Subcutaneous adipose tissue (tissue), 4 donors: ENCODE results near the gene MYH15. TPM values are rescaled to one million over a fixed set of nuclear protein-coding genes. Genes with fewer than 3 reads are reported as not detected.

ENCODE experiments used
- CTCF ChIP-seq: fragments of 450-650 bp; IDR thresholded peaks from one replicate; pipeline ENCODE4 v1.5.1; 2016; ENCODE audit warnings: low read depth, mild to moderate bottlenecking, control low read depth, antibody characterized with exemption, moderate library complexity
- total RNA-seq, 4 donors: library from RNA; depleted of rRNA; stranded (reverse); fragments of >200 nt; gene quantifications; one replicate each; pipeline ENCODE4 v1.1.0, GENCODE V29; 2016

Gene MYH15
- total RNA-seq, 4 donors from 2014 or later = not detected

- TF ChIP-seq CTCF = no peak
These were observed 63.1 kb downstream of the MYH15 start for GRCh38 chr3:108447096-108447847.

GRCh38 chr3:108442281-108442680 lies 68.1 kb downstream of the MYH15 start:
- no peak for TF ChIP-seq CTCF

GRCh38 chr3:108441518-108441917 lies 68.9 kb downstream of the MYH15 start:
- no peak for TF ChIP-seq CTCF

GRCh38 chr3:108441071-108441507 lies 69.3 kb downstream of the MYH15 start:
- no peak for TF ChIP-seq CTCF

GRCh38 chr3:108438542-108438941 lies 71.9 kb downstream of the MYH15 start:
- TF ChIP-seq CTCF = no peak

- TF ChIP-seq CTCF = no peak
These were observed 73.0 kb downstream of the MYH15 start for GRCh38 chr3:108437439-108437838.

- TF ChIP-seq CTCF = no peak
These were observed 76.5 kb downstream of the MYH15 start for GRCh38 chr3:108433928-108434327.
